CD14-positive monocyte (primary cell): ENCODE results near the gene TOB2. TPM values are rescaled to one million over a fixed set of nuclear protein-coding genes. Genes with fewer than 3 reads are reported as not detected.

Experiments used
- DNase-seq, 3 donors: peaks; one replicate each; pipeline ENCODE4 v3.0.0-alpha.2; 2011 to 2022
- H2AFZ ChIP-seq: 2 replicates; pipeline ENCODE4 v1.6.0; 2012; ENCODE audit warnings: mild to moderate bottlenecking, low read depth, low read length, inconsistent platforms; ENCODE audit not compliant: insufficient read depth, poor library complexity, severe bottlenecking
- H3K27ac ChIP-seq, 2 donors: 1 replicate in 1 of 2; 2 replicates in 1 of 2; pipeline ENCODE4 v1.5.1; 2012 to 2013; ENCODE audit warnings: low read length in 2 of 2, control low read depth in 1 of 2, inconsistent platforms in 1 of 2, low read depth in 1 of 2, mild to moderate bottlenecking in 1 of 2
- H3K27me3 ChIP-seq, 2 donors: one replicate each; pipeline versions ENCODE4 v1.6.0 to v1.6.1; 2011 to 2013; ENCODE audit warnings: low read length in 2 of 2; ENCODE audit not compliant: control insufficient read depth in 2 of 2, insufficient read depth in 2 of 2
- H3K36me3 ChIP-seq, 2 donors: replicated peaks in 1 of 2; 1 replicate in 1 of 2; 2 replicates in 1 of 2; pipeline versions ENCODE4 v1.5.1 to v1.6.1; 2012 to 2013; ENCODE audit warnings: low read length in 2 of 2, control low read depth in 1 of 2, inconsistent platforms in 1 of 2, mild to moderate bottlenecking in 1 of 2; ENCODE audit not compliant: insufficient read depth in 2 of 2, control insufficient read depth in 1 of 2
- H3K4me1 ChIP-seq, 2 donors: 1 replicate in 1 of 2; 2 replicates in 1 of 2; pipeline versions ENCODE4 v1.5.1 to v1.6.1; 2012 to 2013; ENCODE audit warnings: low read length in 2 of 2, control low read depth in 1 of 2, inconsistent platforms in 1 of 2, mild to moderate bottlenecking in 1 of 2, moderate library complexity in 1 of 2; ENCODE audit not compliant: insufficient read depth in 2 of 2, control insufficient read depth in 1 of 2
- H3K4me2 ChIP-seq: replicated peaks from 2 replicates; pipeline ENCODE3; 2012; ENCODE audit warnings: low read length, moderate library complexity, mild to moderate bottlenecking; ENCODE audit not compliant: poor library complexity, severe bottlenecking; ENCODE audit errors: extremely low read depth
- H3K4me3 ChIP-seq, 3 experiments: fragments of 200-600 bp in 1 of 3; sonication (generic) in 1 of 3; replicated peaks in 1 of 3; 1 replicate in 2 of 3; 2 replicates in 1 of 3; pipeline ENCODE4 v1.5.1; 2011 to 2013; ENCODE audit warnings: low read length in 3 of 3, mild to moderate bottlenecking in 3 of 3, control low read depth in 2 of 3, low read depth in 2 of 3, inconsistent platforms in 1 of 3, moderate library complexity in 1 of 3
- H3K79me2 ChIP-seq: 2 replicates; pipeline ENCODE4 v1.6.0; 2012; ENCODE audit warnings: mild to moderate bottlenecking, control low read depth, inconsistent platforms, low read length, moderate library complexity; ENCODE audit not compliant: insufficient read depth
- H3K9ac ChIP-seq: 2 replicates; pipeline ENCODE4 v1.6.0; 2017; ENCODE audit warnings: low read length, mild to moderate bottlenecking; ENCODE audit not compliant: insufficient read depth, poor library complexity, severe bottlenecking
- H3K9me3 ChIP-seq, 2 donors: replicated peaks in 1 of 2; 1 replicate in 1 of 2; 2 replicates in 1 of 2; pipeline versions ENCODE4 v1.5.1 to v1.6.1; 2012 to 2013; ENCODE audit warnings: low read length in 2 of 2, control low read depth in 1 of 2; ENCODE audit not compliant: control insufficient read depth in 1 of 2, insufficient read depth in 1 of 2
- H4K20me1 ChIP-seq: 2 replicates; pipeline ENCODE4 v1.6.0; 2012; ENCODE audit warnings: mild to moderate bottlenecking, low read length, control low read depth, moderate library complexity; ENCODE audit not compliant: insufficient read depth
- H3K27ac Mint-ChIP-seq, 7 donors: one replicate each; pipeline ENCODE4 v1.8.0; 2020; ENCODE audit warnings: mild to moderate bottlenecking in 7 of 7, mixed read lengths in 7 of 7, moderate library complexity in 6 of 7, inconsistent platforms in 2 of 7
- H3K27me3 Mint-ChIP-seq, 3 donors: one replicate each; pipeline ENCODE4 v1.8.0; 2021 to 2022; ENCODE audit warnings: low read depth in 3 of 3, mild to moderate bottlenecking in 3 of 3, mixed read lengths in 3 of 3, moderate library complexity in 3 of 3, inconsistent platforms in 1 of 3
- H3K36me3 Mint-ChIP-seq, 2 donors: one replicate each; pipeline ENCODE4 v1.8.0; 2020; ENCODE audit warnings: mixed read lengths in 2 of 2, inconsistent platforms in 1 of 2, mild to moderate bottlenecking in 1 of 2
- H3K4me1 Mint-ChIP-seq: one replicate; pipeline ENCODE4 v1.8.0; 2020; ENCODE audit warnings: mild to moderate bottlenecking, mixed read lengths
- H3K4me3 Mint-ChIP-seq, 2 donors: one replicate each; pipeline ENCODE4 v1.8.0; 2020; ENCODE audit warnings: mild to moderate bottlenecking in 2 of 2, mixed read lengths in 2 of 2, moderate library complexity in 1 of 2
- H3K9me3 Mint-ChIP-seq, 7 donors: one replicate each; pipeline ENCODE4 v1.8.0; 2020 to 2022; ENCODE audit warnings: mixed read lengths in 7 of 7, mild to moderate bottlenecking in 6 of 7, moderate library complexity in 6 of 7, inconsistent platforms in 2 of 7
- CTCF ChIP-seq: fragments of 200-600 bp; IDR thresholded peaks from one replicate; pipeline ENCODE4 v1.8.0; 2022; ENCODE audit warnings: antibody characterized with exemption, mild to moderate bottlenecking
- whole genome bisulfite sequencing: methylation state at CpG from one replicate; pipeline ENCODE4 v1.1.5; 2013; ENCODE audit warnings: missing lambda C conversion rate; ENCODE audit not compliant: insufficient coverage; 5-methylcytosine and 5-hydroxymethylcytosine counted together
- intact Hi-C, 2 donors: fragments of 100-400 bp; cut with micrococcal nuclease; formaldehyde crosslinking; loops; one replicate each; pipeline versions ENCODE4 v1.15.0 to v1.15.1; 2023
- polyA plus RNA-seq, 3 donors: library from polyadenylated mRNA; depleted of rRNA in 1 of 3; unstranded in 2 of 3; stranded (reverse) in 1 of 3; fragments of 300-500 nt in 2 of 3; fragments of >200 nt in 1 of 3; fragmentation: Illumina TruSeq in 2 of 3; gene quantifications; 1 replicate in 2 of 3; 2 replicates in 1 of 3; pipeline ENCODE4 v1.2.3, GENCODE V29; 2012 to 2021

TOB2 gene
- polyA plus RNA-seq, 3 donors: 7.0 to 40.4 (median 11.5) TPM

- Histone ChIP-seq H3K27me3 (no peaks in the 10 kb centered on the region), H3K4me3 (no peak overlapping the region), H3K36me3 (peaks cover 6 to 38% of the 10 kb centered on the region in 2 donors), H3K4me2 (no peak overlapping the region), H4K20me1 (peaks cover 88% of the 10 kb centered on the region), H3K4me1 (peaks cover 4 to 10% of the 10 kb centered on the region in 2 donors), H3K9ac (no peak overlapping the region), H2AFZ (no peak overlapping the region), H3K79me2 (peaks cover 96% of the 10 kb centered on the region), H3K9me3 (no peaks in the 10 kb centered on the region), H3K27ac (peak overlapping the region in 1 of 2 donors; percentile 24)
- intact Hi-C loops: loop anchor here in 1 of 2 donors (10.0 kb wide), 1 partner anchor 146 kb away; the partner anchor contains the start of genes DESI1 and XRCC6
- peak in 2 of 3 donors; percentile 14 to 15 for DNase-seq
- Mint-ChIP-seq H3K27ac (peak overlapping the region in 2 of 7 donors; percentile 61 to 89), H3K9me3 (no peaks in the 10 kb centered on the region), H3K36me3 (peaks cover 12 to 33% of the 10 kb centered on the region in 2 donors), H3K4me1 (peaks cover 28% of the 10 kb centered on the region), H3K27me3 (no peaks in the 10 kb centered on the region), H3K4me3 (no peak overlapping the region)
- 74% methylated on average over 3 of the region's 7 CpGs for WGBS
- no peak for TF ChIP-seq CTCF
Measured at GRCh38 chr22:41478891-41479521, 32.4 kb upstream of the TOB2 start.

GRCh38 chr22:41478473-41478872 is 31.9 kb upstream of the TOB2 start:
- no peak overlapping the region for H2AFZ ChIP-seq
- 100% methylated on average over 1 of the region's 2 CpGs for WGBS
- peak overlapping the region in 1 of 2 donors; percentile 24 for H3K27ac ChIP-seq
- Mint-ChIP-seq H3K36me3 (peaks cover 13 to 38% of the 10 kb centered on the region in 2 donors), H3K27ac (peak overlapping the region in 2 of 7 donors; percentile 8 to 89), H3K9me3 (no peaks in the 10 kb centered on the region), H3K4me3 (no peak overlapping the region), H3K4me1 (peaks cover 31% of the 10 kb centered on the region), H3K27me3 (no peaks in the 10 kb centered on the region)
- peaks cover 6 to 42% of the 10 kb centered on the region in 2 donors for H3K36me3 ChIP-seq
- intact Hi-C loops: loop anchor here in 1 of 2 donors (10.0 kb wide), 1 partner anchor 146 kb away; the partner anchor contains the start of genes DESI1 and XRCC6
- no peaks in the 10 kb centered on the region for H3K27me3 ChIP-seq
- H3K4me3 ChIP-seq: no peak overlapping the region
- no peak for DNase-seq
- no peak overlapping the region for H3K9ac ChIP-seq
- TF ChIP-seq CTCF: no peak
- H3K4me1 ChIP-seq: peaks cover 4 to 10% of the 10 kb centered on the region in 2 donors
- peaks cover 88% of the 10 kb centered on the region for H4K20me1 ChIP-seq
- no peaks in the 10 kb centered on the region for H3K9me3 ChIP-seq
- peaks cover 96% of the 10 kb centered on the region for H3K79me2 ChIP-seq
- H3K4me2 ChIP-seq: no peak overlapping the region
